OCI-LY1 (cell line): ENCODE results near the gene GRK2.

Experiments used
- EZH2 ChIP-seq: fragments of 200-600 bp; sonication (generic), shearing (Covaris generic); IDR thresholded peaks from 2 replicates; pipeline ENCODE4 v1.8.0; 2017; ENCODE audit warnings: borderline replicate concordance, mixed run types, mild to moderate bottlenecking, antibody characterized with exemption, low read length, moderate library complexity, mixed read lengths
- TF ChIP-seq, protein P1 (sequence below): fragments of 200-600 bp; sonication (generic), shearing (Covaris generic); IDR thresholded peaks from 2 replicates; pipeline ENCODE4 v1.5.1; 2017; ENCODE audit warnings: mild to moderate bottlenecking, antibody characterized with exemption, low read length, moderate library complexity, mixed read lengths

GRCh38 chr11:67332081-67332691, 65.9 kb downstream of the GRK2 start:
- TF ChIP-seq, protein P1, sequence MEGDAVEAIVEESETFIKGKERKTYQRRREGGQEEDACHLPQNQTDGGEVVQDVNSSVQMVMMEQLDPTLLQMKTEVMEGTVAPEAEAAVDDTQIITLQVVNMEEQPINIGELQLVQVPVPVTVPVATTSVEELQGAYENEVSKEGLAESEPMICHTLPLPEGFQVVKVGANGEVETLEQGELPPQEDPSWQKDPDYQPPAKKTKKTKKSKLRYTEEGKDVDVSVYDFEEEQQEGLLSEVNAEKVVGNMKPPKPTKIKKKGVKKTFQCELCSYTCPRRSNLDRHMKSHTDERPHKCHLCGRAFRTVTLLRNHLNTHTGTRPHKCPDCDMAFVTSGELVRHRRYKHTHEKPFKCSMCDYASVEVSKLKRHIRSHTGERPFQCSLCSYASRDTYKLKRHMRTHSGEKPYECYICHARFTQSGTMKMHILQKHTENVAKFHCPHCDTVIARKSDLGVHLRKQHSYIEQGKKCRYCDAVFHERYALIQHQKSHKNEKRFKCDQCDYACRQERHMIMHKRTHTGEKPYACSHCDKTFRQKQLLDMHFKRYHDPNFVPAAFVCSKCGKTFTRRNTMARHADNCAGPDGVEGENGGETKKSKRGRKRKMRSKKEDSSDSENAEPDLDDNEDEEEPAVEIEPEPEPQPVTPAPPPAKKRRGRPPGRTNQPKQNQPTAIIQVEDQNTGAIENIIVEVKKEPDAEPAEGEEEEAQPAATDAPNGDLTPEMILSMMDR = no peak
- TF ChIP-seq EZH2 = no peak
